ENCODE results near the gene NAA60. TPM values are rescaled to one million over a fixed set of nuclear protein-coding genes. Genes with fewer than 3 reads are reported as not detected.

Gene NAA60
- total and polyA plus RNA-seq, 2 experiments from 2014 or later: 47.2 to 82.4 TPM

- H3K36me3 ChIP-seq (replicated peaks; ENCODE audit: insufficient read depth, low read depth): no peaks in the 10 kb centered on the region
- H4K20me1 ChIP-seq (ENCODE audit: insufficient read depth, poor library complexity, severe bottlenecking): no peaks in the 10 kb centered on the region
- H3K9me3 ChIP-seq (ENCODE audit: low read depth): no peaks in the 10 kb centered on the region
- H3K4me3 ChIP-seq: no peak overlapping the region
- H2AFZ ChIP-seq: no peak overlapping the region
- no peak overlapping the region for H3K4me2 ChIP-seq
- TF ChIP-seq EZH2phosphoT487 (IDR thresholded peaks at IDR 0.05; ENCODE audit: low read depth, severe bottlenecking, unreplicated experiment) (no peak), EZH2 (IDR thresholded peaks at IDR 0.05; ENCODE audit: borderline replicate concordance) (no peak), CTCF (IDR thresholded peaks at IDR 0.05; ENCODE audit: poor library complexity) (no peak)
- WGBS (ENCODE audit: low lambda C conversion rate, missing lambda C conversion rate): 75% methylated on average over 9 of the region's 13 CpGs
- H3K27me3 ChIP-seq: no peaks in the 10 kb centered on the region
- no peaks in the 10 kb centered on the region for H3K79me2 ChIP-seq
- H3K4me1 ChIP-seq (ENCODE audit: insufficient read depth): no peaks in the 10 kb centered on the region
- no peak overlapping the region for H3K27ac ChIP-seq
- no peaks in the 10 kb centered on the region for H3K9me2 ChIP-seq (replicated peaks; ENCODE audit: insufficient read depth)
- DNase-seq (ENCODE audit: low spot score): no peak
Observed at GRCh38 chr16:3488801-3489200, 45.3 kb downstream of the NAA60 start.

DNA sequence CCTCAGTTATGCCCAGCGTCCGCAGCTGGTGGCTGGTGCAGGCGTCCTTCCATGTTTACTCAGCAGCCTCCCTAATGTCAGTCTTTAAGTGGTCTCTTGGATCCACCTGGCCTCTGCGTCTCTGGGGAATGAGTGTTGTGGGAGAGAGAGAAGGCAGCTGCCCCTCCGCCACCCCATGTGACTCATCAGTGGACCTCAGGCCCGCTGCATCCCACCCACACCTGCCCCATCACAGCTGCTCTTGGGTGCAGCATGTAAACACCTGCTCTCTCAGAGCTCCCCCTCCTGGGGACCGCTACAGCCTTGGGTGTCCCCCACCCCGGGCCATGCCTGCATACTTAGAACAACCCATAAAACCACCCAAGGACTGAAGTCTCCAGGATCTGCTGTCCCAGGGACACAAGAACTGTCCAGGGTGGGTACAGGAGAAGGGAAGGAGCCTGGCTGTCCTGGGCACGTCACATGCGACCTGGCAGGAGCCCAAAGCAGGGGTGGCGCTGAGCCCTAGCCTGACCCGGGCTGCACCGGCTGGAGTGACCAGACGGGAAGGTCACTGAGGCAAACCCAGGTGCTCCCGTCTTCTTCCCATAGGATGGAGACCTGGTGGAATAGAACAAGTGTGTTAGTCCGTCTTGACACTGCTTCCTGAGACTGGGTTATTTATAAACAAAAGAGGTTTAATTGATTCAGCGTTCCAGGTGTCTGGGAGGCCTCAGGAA, 47.6 kb downstream of the NAA60 start:
- Histone ChIP-seq H3K27ac (no peak overlapping the region), H3K9me3 (ENCODE audit: low read depth) (no peaks in the 10 kb centered on the region), H3K27me3 (no peaks in the 10 kb centered on the region), H3K79me2 (no peaks in the 10 kb centered on the region), H3K4me2 (no peak overlapping the region), H3K9me2 (replicated peaks; ENCODE audit: insufficient read depth) (no peaks in the 10 kb centered on the region), H4K20me1 (ENCODE audit: insufficient read depth, poor library complexity, severe bottlenecking) (no peaks in the 10 kb centered on the region), H3K4me3 (no peak overlapping the region), H2AFZ (no peak overlapping the region), H3K4me1 (ENCODE audit: insufficient read depth) (no peaks in the 10 kb centered on the region), H3K36me3 (replicated peaks; ENCODE audit: insufficient read depth, low read depth) (no peaks in the 10 kb centered on the region)
- TF ChIP-seq EZH2phosphoT487 (IDR thresholded peaks at IDR 0.05; ENCODE audit: low read depth, severe bottlenecking, unreplicated experiment) (no peak), CTCF (IDR thresholded peaks at IDR 0.05; ENCODE audit: poor library complexity) (no peak), EZH2 (IDR thresholded peaks at IDR 0.05; ENCODE audit: borderline replicate concordance) (no peak)
- DNase-seq (ENCODE audit: low spot score): no peak
- 76% methylated on average over 17 of the region's 17 CpGs for WGBS (ENCODE audit: low lambda C conversion rate, missing lambda C conversion rate)

GRCh38 chr16:3492356-3492755, 48.9 kb downstream of the NAA60 start:
- no peaks in the 10 kb centered on the region for H3K4me1 ChIP-seq (ENCODE audit: insufficient read depth)
- H3K27me3 ChIP-seq: no peaks in the 10 kb centered on the region
- no peak for DNase-seq (ENCODE audit: low spot score)
- no peak for TF ChIP-seq EZH2phosphoT487 (IDR thresholded peaks at IDR 0.05; ENCODE audit: low read depth, severe bottlenecking, unreplicated experiment)
- no peak for TF ChIP-seq CTCF (IDR thresholded peaks at IDR 0.05; ENCODE audit: poor library complexity)
- no peak for TF ChIP-seq EZH2 (IDR thresholded peaks at IDR 0.05; ENCODE audit: borderline replicate concordance)
- no peaks in the 10 kb centered on the region for H3K9me2 ChIP-seq (replicated peaks; ENCODE audit: insufficient read depth)
- no peak overlapping the region for H3K27ac ChIP-seq
- H3K4me2 ChIP-seq: no peak overlapping the region
- H4K20me1 ChIP-seq (ENCODE audit: insufficient read depth, poor library complexity, severe bottlenecking): no peaks in the 10 kb centered on the region
- no peaks in the 10 kb centered on the region for H3K79me2 ChIP-seq
- WGBS (ENCODE audit: low lambda C conversion rate, missing lambda C conversion rate): 93% methylated on average over 10 of the region's 10 CpGs
- no peaks in the 10 kb centered on the region for H3K9me3 ChIP-seq (ENCODE audit: low read depth)
- no peak overlapping the region for H3K4me3 ChIP-seq
- H3K36me3 ChIP-seq (replicated peaks; ENCODE audit: insufficient read depth, low read depth): no peaks in the 10 kb centered on the region
- no peak overlapping the region for H2AFZ ChIP-seq

Data from hepatocyte (in vitro differentiated cells).